Measurements from ENCODE around the gene IFNL3.

GRCh38 chr19:39254531-39255345, 9.9 kb upstream of the IFNL3 start:
- TF ChIP-seq CTCF (IDR thresholded peaks at IDR 0.05), result no peak
- no peak for TF ChIP-seq POLR2A (IDR thresholded peaks at IDR 0.05)

Measured in lower leg skin (tissue), 3 donors.